H9 (cell line): ENCODE results near the gene SPATA2. TPM values are rescaled to one million over a fixed set of nuclear protein-coding genes. Genes with fewer than 3 reads are reported as not detected.

Experiments
- DNase-seq: peaks from one replicate; pipeline ENCODE4 v3.0.0-alpha.2; 2017
- H2AFZ ChIP-seq: one replicate; pipeline ENCODE4 v1.6.1; 2013; ENCODE audit warnings: mild to moderate bottlenecking, low read length, control low read depth, moderate library complexity
- H2AK5ac ChIP-seq: 2 replicates; pipeline ENCODE4 v1.6.1; 2013; ENCODE audit warnings: low read length, control low read depth, mixed read lengths; ENCODE audit not compliant: insufficient read length
- H2BK120ac ChIP-seq: one replicate; pipeline ENCODE4 v1.6.1; 2013; ENCODE audit warnings: low read depth, mild to moderate bottlenecking, low read length, control low read depth, inconsistent platforms; ENCODE audit not compliant: poor library complexity, severe bottlenecking
- H2BK12ac ChIP-seq: 2 replicates; pipeline ENCODE4 v1.6.1; 2013; ENCODE audit warnings: low read length, control low read depth, mixed read lengths, low read depth; ENCODE audit not compliant: insufficient read length
- H2BK15ac ChIP-seq: 2 replicates; pipeline ENCODE4 v1.6.1; 2013; ENCODE audit warnings: low read depth, low read length, control low read depth
- H2BK20ac ChIP-seq: one replicate; pipeline ENCODE4 v1.6.1; 2013; ENCODE audit warnings: low read depth, mild to moderate bottlenecking, low read length, control low read depth, inconsistent platforms; ENCODE audit not compliant: poor library complexity, severe bottlenecking
- H2BK5ac ChIP-seq: 2 replicates; pipeline ENCODE4 v1.6.1; 2013; ENCODE audit warnings: low read length, control low read depth, mixed read lengths; ENCODE audit not compliant: insufficient read length
- H3K14ac ChIP-seq: 2 replicates; pipeline ENCODE4 v1.6.1; 2013; ENCODE audit warnings: low read length, control low read depth; ENCODE audit not compliant: insufficient read depth
- H3K18ac ChIP-seq: 2 replicates; pipeline ENCODE4 v1.6.1; 2013; ENCODE audit warnings: low read depth, mild to moderate bottlenecking, mixed read lengths, low read length, control low read depth; ENCODE audit not compliant: insufficient read length
- H3K23ac ChIP-seq: 2 replicates; pipeline ENCODE4 v1.6.1; 2013; ENCODE audit warnings: low read length, control low read depth, mixed read lengths, low read depth; ENCODE audit not compliant: insufficient read length
- H3K23me2 ChIP-seq: 2 replicates; pipeline ENCODE4 v1.6.1; 2013; ENCODE audit warnings: low read depth, mild to moderate bottlenecking, mixed read lengths, low read length, control low read depth; ENCODE audit not compliant: insufficient read length, poor library complexity, severe bottlenecking
- H3K27ac ChIP-seq: 2 replicates; pipeline ENCODE4 v1.5.1; 2013; ENCODE audit warnings: low read length, control low read depth, mixed read lengths, low read depth; ENCODE audit not compliant: insufficient read length
- H3K27me3 ChIP-seq: 2 replicates; pipeline ENCODE4 v1.6.1; 2013; ENCODE audit warnings: low read length, control low read depth, inconsistent platforms; ENCODE audit not compliant: insufficient read depth
- H3K4ac ChIP-seq: 2 replicates; pipeline ENCODE4 v1.6.1; 2013; ENCODE audit warnings: low read depth, mild to moderate bottlenecking, control low read depth, inconsistent platforms, low read length, moderate library complexity
- H3K4me1 ChIP-seq: 2 replicates; pipeline ENCODE4 v1.6.1; 2013; ENCODE audit warnings: low read length, control low read depth, inconsistent platforms; ENCODE audit not compliant: insufficient read depth
- H3K4me2 ChIP-seq: 2 replicates; pipeline ENCODE4 v1.6.1; 2013; ENCODE audit warnings: low read length, control low read depth, mixed read lengths; ENCODE audit not compliant: insufficient read length, insufficient read depth
- H3K56ac ChIP-seq: 2 replicates; pipeline ENCODE4 v1.6.1; 2013; ENCODE audit warnings: low read depth, mild to moderate bottlenecking, mixed read lengths, low read length, control low read depth; ENCODE audit not compliant: insufficient read length
- H3K79me1 ChIP-seq: 2 replicates; pipeline ENCODE4 v1.6.1; 2013; ENCODE audit warnings: low read depth, mild to moderate bottlenecking, moderate library complexity, low read length, control low read depth, inconsistent platforms; ENCODE audit not compliant: insufficient read depth, poor library complexity, severe bottlenecking
- H3K79me2 ChIP-seq: 2 replicates; pipeline ENCODE4 v1.6.1; 2013; ENCODE audit warnings: low read length, control low read depth, inconsistent platforms; ENCODE audit not compliant: insufficient read depth
- H3K9ac ChIP-seq: 2 replicates; pipeline ENCODE4 v1.6.1; 2013; ENCODE audit warnings: low read length, control low read depth, mixed read lengths; ENCODE audit not compliant: insufficient read length; ENCODE audit errors: extremely low read depth
- H3K9me3 ChIP-seq: one replicate; pipeline ENCODE4 v1.6.1; 2013; ENCODE audit warnings: low read depth, low read length, inconsistent platforms; ENCODE audit not compliant: control insufficient read depth
- H3T11ph ChIP-seq: one replicate; pipeline ENCODE4 v1.6.1; 2013; ENCODE audit warnings: mild to moderate bottlenecking, low read length, control low read depth, inconsistent platforms
- H4K20me1 ChIP-seq: one replicate; pipeline ENCODE4 v1.6.1; 2013; ENCODE audit not compliant: control insufficient read depth, insufficient read length, insufficient read depth
- H4K5ac ChIP-seq: 2 replicates; pipeline ENCODE4 v1.6.1; 2013; ENCODE audit warnings: low read depth, mild to moderate bottlenecking, mixed read lengths, low read length, control low read depth; ENCODE audit not compliant: insufficient read length
- H4K8ac ChIP-seq: replicated peaks from 2 replicates; pipeline ENCODE4 v1.6.1; 2013; ENCODE audit warnings: low read length, control low read depth, mixed read lengths, low read depth; ENCODE audit not compliant: insufficient read length
- H4K91ac ChIP-seq: 2 replicates; pipeline ENCODE4 v1.6.1; 2013; ENCODE audit warnings: low read depth, mild to moderate bottlenecking, moderate library complexity, mixed read lengths, low read length, control low read depth; ENCODE audit not compliant: insufficient read length
- H3K27ac Mint-ChIP-seq, 3 experiments: 2 replicates in 2 of 3; 3 replicates in 1 of 3; pipeline ENCODE4 v1.8.0; 2020 to 2021; ENCODE audit warnings: mixed read lengths in 3 of 3, mild to moderate bottlenecking in 1 of 3, moderate library complexity in 1 of 3
- H3K27me3 Mint-ChIP-seq: 2 replicates; pipeline ENCODE4 v1.8.0; 2021; ENCODE audit warnings: low read depth, mild to moderate bottlenecking, moderate library complexity, mixed read lengths
- H3K36me3 Mint-ChIP-seq, 3 experiments: 2 replicates in 2 of 3; 3 replicates in 1 of 3; pipeline ENCODE4 v1.8.0; 2020 to 2021; ENCODE audit warnings: low read depth in 3 of 3, mixed read lengths in 3 of 3; ENCODE audit not compliant: insufficient read depth in 1 of 3
- H3K4me1 Mint-ChIP-seq, 2 experiments: 2 replicates each; pipeline ENCODE4 v1.8.0; 2020; ENCODE audit warnings: mixed read lengths in 2 of 2
- H3K4me3 Mint-ChIP-seq, 2 experiments: 2 replicates in 1 of 2; 3 replicates in 1 of 2; pipeline ENCODE4 v1.8.0; 2020 to 2021; ENCODE audit warnings: mild to moderate bottlenecking in 2 of 2, mixed read lengths in 2 of 2, moderate library complexity in 1 of 2
- H3K9me3 Mint-ChIP-seq, 2 experiments: 2 replicates in 1 of 2; 3 replicates in 1 of 2; pipeline ENCODE4 v1.8.0; 2020; ENCODE audit warnings: mild to moderate bottlenecking in 2 of 2, mixed read lengths in 2 of 2, moderate library complexity in 1 of 2
- WGBS: extraction: QIAGEN DNeasy Blood & Tissue Kit; methylation state at CpG from one replicate; pipeline ENCODE4 v1.1.7; 2013; ENCODE audit warnings: missing lambda C conversion rate, low lambda C conversion rate, mixed read lengths; ENCODE audit not compliant: insufficient read length; ENCODE audit errors: extremely low coverage; 5-methylcytosine and 5-hydroxymethylcytosine counted together
- total RNA-seq: library from RNA; stranded (reverse); gene quantifications from 2 replicates; pipeline ENCODE4 v1.2.1, GENCODE V29; 2021
- TF ChIP-seq, protein P1 (sequence below): fragments of 200-600 bp; sonication (generic); conservative IDR thresholded peaks from 3 replicates; pipeline ENCODE4 v1.8.0; 2021; ENCODE audit warnings: antibody characterized with exemption, mild to moderate bottlenecking

SPATA2 gene
- total RNA-seq, 1 experiment from 2014 or later, result 9.6 TPM

DNA sequence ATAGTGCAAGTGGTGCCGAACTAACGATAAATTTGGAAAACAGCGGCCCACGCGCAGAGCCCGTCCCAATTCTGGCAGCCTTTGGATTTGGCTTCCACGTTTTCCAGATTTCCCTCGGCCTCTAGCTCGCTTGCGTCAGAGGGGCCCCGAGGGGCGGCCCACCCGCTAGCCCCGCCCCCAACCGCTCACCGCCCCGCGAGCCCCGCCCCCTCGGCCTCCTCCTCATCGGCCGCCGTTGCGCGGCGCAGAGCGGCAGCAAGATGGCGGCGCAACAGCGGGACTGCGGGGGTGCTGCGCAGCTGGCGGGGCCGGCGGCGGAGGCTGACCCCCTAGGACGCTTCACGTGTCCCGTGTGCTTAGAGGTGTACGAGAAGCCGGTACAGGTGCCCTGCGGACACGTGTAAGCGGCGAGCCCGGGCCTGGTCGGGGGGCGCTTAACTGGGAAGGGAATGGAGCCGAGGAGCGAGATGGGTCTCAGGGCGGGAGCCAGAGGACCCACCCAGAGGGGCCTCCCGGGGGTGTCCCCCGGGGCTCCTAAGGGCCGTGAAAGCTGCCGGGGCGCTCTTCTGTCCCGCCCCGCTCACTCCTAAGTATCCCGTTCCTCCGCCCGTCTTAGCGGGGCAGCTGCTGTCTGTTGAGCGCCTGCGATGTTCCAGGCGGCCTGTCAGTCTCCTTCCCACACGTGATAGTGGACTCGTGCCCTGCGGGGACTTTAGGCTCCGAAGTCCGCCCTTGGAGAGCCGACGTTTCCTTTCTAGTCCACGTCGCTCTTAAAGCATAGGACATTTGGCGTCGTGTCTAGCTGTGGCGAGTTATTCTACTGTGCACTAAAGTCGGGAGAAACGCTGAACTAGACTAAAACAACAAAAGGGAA lies 21.1 kb upstream of the SPATA2 start, which contains the start of gene RNF114:
Gene RNF114 (plus strand): TSS at position 245 of the 874 bp plus-strand sequence. CDS start 16 bp downstream, at position 261.
- Histone ChIP-seq H4K20me1 (no peaks in the 10 kb centered on the region), H2BK5ac (no peak within 1 kb of the TSS), H2AFZ (no peak within 1 kb of the TSS), H3K79me2 (peaks cover 34% of the 10 kb centered on the region), H2AK5ac (no peak within 1 kb of the TSS), H3T11ph (no peak within 1 kb of the TSS), H3K9me3 (no peaks in the 10 kb centered on the region), H3K9ac (peak within 1 kb of the TSS; percentile 83), H2BK120ac (peak within 1 kb of the TSS; percentile 38), H3K4ac (no peak within 1 kb of the TSS), H3K4me2 (peak within 1 kb of the TSS; percentile 90), H3K18ac (peak within 1 kb of the TSS; percentile 72), H3K4me1 (peaks cover 4% of the 10 kb centered on the region; the same call in 1 of the 2 replicates), H3K23ac (no peak within 1 kb of the TSS), H2BK12ac (no peak within 1 kb of the TSS), H4K91ac (no peak within 1 kb of the TSS), H2BK20ac (no peak within 1 kb of the TSS), H3K27me3 (no peaks in the 10 kb centered on the region), H3K56ac (no peak within 1 kb of the TSS), H3K79me1 (no peaks in the 10 kb centered on the region), H3K23me2 (peaks cover 13% of the 10 kb centered on the region), H2BK15ac (no peak within 1 kb of the TSS), H3K27ac (no peak within 1 kb of the TSS), H4K8ac (no peak within 1 kb of the TSS), H3K14ac (peak within 1 kb of the TSS; percentile 67; the same call in 1 of the 2 replicates), H4K5ac (no peak within 1 kb of the TSS)
- peak; percentile 88 for DNase-seq
- Mint-ChIP-seq H3K4me1 (peaks cover 26 to 29% of the 10 kb centered on the region in 2 experiments), H3K27ac (peak within 1 kb of the TSS; percentile 29 to 91 (median 86); a peak in 4 of 7 replicates), H3K27me3 (no peaks in the 10 kb centered on the region), H3K4me3 (peak within 1 kb of the TSS; percentile 95 to 97), H3K36me3 (peaks cover 7 to 27% (median 17%) of the 10 kb centered on the region in 3 experiments; a peak in 6 of 7 replicates), H3K9me3 (no peaks in the 10 kb centered on the region)
- TF ChIP-seq, protein P1, sequence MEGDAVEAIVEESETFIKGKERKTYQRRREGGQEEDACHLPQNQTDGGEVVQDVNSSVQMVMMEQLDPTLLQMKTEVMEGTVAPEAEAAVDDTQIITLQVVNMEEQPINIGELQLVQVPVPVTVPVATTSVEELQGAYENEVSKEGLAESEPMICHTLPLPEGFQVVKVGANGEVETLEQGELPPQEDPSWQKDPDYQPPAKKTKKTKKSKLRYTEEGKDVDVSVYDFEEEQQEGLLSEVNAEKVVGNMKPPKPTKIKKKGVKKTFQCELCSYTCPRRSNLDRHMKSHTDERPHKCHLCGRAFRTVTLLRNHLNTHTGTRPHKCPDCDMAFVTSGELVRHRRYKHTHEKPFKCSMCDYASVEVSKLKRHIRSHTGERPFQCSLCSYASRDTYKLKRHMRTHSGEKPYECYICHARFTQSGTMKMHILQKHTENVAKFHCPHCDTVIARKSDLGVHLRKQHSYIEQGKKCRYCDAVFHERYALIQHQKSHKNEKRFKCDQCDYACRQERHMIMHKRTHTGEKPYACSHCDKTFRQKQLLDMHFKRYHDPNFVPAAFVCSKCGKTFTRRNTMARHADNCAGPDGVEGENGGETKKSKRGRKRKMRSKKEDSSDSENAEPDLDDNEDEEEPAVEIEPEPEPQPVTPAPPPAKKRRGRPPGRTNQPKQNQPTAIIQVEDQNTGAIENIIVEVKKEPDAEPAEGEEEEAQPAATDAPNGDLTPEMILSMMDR, result no peak
- no CpG with 5 or more reads among the region's 79 CpGs for WGBS
